ENCODE results near the gene GPN2.

GPN2 gene

GRCh38 chr1:26864610-26865480, 25.2 kb downstream of the GPN2 start (continued):
- TF ChIP-seq ZBTB17 (tag by site-specific recombination; IDR thresholded peaks at IDR 0.05) (peak; percentile 73), ZEB2 (tag by site-specific recombination; IDR thresholded peaks at IDR 0.05) (peak; percentile 97), SP2 (tag by site-specific recombination; IDR thresholded peaks at IDR 0.05) (peak; percentile 100), ZNF792 (tag by site-specific recombination; IDR thresholded peaks at IDR 0.05) (peak; percentile 55; the same call in 1 of the 2 replicates), ZNF548 (tag by site-specific recombination; IDR thresholded peaks at IDR 0.05) (no peak), ZNF600 (tag by site-specific recombination; IDR thresholded peaks at IDR 0.05) (peak; percentile 97), ZSCAN5A (tag by site-specific recombination; IDR thresholded peaks at IDR 0.05) (peak; percentile 90), ZNF48 (tag by site-specific recombination; IDR thresholded peaks at IDR 0.05) (no peak), ZFP37 (tag by site-specific recombination; IDR thresholded peaks at IDR 0.05) (peak; percentile 84), ZNF521 (tag by site-specific recombination; IDR thresholded peaks at IDR 0.05) (no peak), ZNF366 (tag by site-specific recombination; conservative IDR thresholded peaks at IDR 0.05) (0 out of 2 replicates have a peak, but pooled peaks have one; percentile 24), ZNF24 (tag by site-specific recombination; IDR thresholded peaks at IDR 0.05) (peak; percentile 70), ZSCAN30 (tag by site-specific recombination; IDR thresholded peaks at IDR 0.05) (peak; percentile 97), ZNF2 (tag by site-specific recombination; IDR thresholded peaks at IDR 0.05) (no peak; the same call in none of the 2 replicates), ZNF335 (tag by site-specific recombination; conservative IDR thresholded peaks at IDR 0.05) (peak; percentile 71), ZNF341 (tag by site-specific recombination; IDR thresholded peaks at IDR 0.05; ENCODE audit: low read depth) (peak; percentile 76), EGR2 (tag by site-specific recombination; IDR thresholded peaks at IDR 0.05; ENCODE audit: low read depth) (peak; percentile 67), BCL11A (tag by site-specific recombination; IDR thresholded peaks at IDR 0.05; ENCODE audit: low read depth) (peak; percentile 14; the same call in 1 of the 2 replicates), RBAK (tag by site-specific recombination; IDR thresholded peaks at IDR 0.05) (no peak; the same call in 1 of the 2 replicates), ZNF791 (tag by site-specific recombination; IDR thresholded peaks at IDR 0.05) (no peak), ZNF501 (tag by site-specific recombination; IDR thresholded peaks at IDR 0.05) (peak; percentile 26; the same call in 1 of the 2 replicates), ZNF221 (tag by site-specific recombination; IDR thresholded peaks at IDR 0.05; ENCODE audit: borderline replicate concordance) (no peak)
- TF ChIP-seq, protein P1, sequence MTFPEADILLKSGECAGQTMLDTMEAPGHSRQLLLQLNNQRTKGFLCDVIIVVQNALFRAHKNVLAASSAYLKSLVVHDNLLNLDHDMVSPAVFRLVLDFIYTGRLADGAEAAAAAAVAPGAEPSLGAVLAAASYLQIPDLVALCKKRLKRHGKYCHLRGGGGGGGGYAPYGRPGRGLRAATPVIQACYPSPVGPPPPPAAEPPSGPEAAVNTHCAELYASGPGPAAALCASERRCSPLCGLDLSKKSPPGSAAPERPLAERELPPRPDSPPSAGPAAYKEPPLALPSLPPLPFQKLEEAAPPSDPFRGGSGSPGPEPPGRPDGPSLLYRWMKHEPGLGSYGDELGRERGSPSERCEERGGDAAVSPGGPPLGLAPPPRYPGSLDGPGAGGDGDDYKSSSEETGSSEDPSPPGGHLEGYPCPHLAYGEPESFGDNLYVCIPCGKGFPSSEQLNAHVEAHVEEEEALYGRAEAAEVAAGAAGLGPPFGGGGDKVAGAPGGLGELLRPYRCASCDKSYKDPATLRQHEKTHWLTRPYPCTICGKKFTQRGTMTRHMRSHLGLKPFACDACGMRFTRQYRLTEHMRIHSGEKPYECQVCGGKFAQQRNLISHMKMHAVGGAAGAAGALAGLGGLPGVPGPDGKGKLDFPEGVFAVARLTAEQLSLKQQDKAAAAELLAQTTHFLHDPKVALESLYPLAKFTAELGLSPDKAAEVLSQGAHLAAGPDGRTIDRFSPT (tag by site-specific recombination; IDR thresholded peaks at IDR 0.05) = peak; percentile 71; the same call in 1 of the 2 replicates
- TF ChIP-seq, protein P2, sequence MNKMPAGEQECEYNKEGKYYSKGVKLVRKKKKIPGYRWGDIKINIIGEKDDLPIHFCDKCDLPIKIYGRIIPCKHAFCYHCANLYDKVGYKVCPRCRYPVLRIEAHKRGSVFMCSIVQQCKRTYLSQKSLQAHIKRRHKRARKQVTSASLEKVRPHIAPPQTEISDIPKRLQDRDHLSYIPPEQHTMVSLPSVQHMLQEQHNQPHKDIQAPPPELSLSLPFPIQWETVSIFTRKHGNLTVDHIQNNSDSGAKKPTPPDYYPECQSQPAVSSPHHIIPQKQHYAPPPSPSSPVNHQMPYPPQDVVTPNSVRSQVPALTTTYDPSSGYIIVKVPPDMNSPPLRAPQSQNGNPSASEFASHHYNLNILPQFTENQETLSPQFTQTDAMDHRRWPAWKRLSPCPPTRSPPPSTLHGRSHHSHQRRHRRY (tag by site-specific recombination; IDR thresholded peaks at IDR 0.05) = 0 out of 2 replicates have a peak, but pooled peaks have one; percentile 15
- TF ChIP-seq, protein P3, sequence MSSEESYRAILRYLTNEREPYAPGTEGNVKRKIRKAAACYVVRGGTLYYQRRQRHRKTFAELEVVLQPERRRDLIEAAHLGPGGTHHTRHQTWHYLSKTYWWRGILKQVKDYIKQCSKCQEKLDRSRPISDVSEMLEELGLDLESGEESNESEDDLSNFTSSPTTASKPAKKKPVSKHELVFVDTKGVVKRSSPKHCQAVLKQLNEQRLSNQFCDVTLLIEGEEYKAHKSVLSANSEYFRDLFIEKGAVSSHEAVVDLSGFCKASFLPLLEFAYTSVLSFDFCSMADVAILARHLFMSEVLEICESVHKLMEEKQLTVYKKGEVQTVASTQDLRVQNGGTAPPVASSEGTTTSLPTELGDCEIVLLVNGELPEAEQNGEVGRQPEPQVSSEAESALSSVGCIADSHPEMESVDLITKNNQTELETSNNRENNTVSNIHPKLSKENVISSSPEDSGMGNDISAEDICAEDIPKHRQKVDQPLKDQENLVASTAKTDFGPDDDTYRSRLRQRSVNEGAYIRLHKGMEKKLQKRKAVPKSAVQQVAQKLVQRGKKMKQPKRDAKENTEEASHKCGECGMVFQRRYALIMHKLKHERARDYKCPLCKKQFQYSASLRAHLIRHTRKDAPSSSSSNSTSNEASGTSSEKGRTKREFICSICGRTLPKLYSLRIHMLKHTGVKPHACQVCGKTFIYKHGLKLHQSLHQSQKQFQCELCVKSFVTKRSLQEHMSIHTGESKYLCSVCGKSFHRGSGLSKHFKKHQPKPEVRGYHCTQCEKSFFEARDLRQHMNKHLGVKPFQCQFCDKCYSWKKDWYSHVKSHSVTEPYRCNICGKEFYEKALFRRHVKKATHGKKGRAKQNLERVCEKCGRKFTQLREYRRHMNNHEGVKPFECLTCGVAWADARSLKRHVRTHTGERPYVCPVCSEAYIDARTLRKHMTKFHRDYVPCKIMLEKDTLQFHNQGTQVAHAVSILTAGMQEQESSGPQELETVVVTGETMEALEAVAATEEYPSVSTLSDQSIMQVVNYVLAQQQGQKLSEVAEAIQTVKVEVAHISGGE (tag by site-specific recombination; conservative IDR thresholded peaks at IDR 0.05; ENCODE audit: low read depth) = peak; percentile 51; the same call in 1 of the 2 replicates
- TF ChIP-seq, protein P4, sequence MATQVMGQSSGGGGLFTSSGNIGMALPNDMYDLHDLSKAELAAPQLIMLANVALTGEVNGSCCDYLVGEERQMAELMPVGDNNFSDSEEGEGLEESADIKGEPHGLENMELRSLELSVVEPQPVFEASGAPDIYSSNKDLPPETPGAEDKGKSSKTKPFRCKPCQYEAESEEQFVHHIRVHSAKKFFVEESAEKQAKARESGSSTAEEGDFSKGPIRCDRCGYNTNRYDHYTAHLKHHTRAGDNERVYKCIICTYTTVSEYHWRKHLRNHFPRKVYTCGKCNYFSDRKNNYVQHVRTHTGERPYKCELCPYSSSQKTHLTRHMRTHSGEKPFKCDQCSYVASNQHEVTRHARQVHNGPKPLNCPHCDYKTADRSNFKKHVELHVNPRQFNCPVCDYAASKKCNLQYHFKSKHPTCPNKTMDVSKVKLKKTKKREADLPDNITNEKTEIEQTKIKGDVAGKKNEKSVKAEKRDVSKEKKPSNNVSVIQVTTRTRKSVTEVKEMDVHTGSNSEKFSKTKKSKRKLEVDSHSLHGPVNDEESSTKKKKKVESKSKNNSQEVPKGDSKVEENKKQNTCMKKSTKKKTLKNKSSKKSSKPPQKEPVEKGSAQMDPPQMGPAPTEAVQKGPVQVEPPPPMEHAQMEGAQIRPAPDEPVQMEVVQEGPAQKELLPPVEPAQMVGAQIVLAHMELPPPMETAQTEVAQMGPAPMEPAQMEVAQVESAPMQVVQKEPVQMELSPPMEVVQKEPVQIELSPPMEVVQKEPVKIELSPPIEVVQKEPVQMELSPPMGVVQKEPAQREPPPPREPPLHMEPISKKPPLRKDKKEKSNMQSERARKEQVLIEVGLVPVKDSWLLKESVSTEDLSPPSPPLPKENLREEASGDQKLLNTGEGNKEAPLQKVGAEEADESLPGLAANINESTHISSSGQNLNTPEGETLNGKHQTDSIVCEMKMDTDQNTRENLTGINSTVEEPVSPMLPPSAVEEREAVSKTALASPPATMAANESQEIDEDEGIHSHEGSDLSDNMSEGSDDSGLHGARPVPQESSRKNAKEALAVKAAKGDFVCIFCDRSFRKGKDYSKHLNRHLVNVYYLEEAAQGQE (tag by site-specific recombination; IDR thresholded peaks at IDR 0.05) = no peak

Measured in HEK293 (cell line).